ENCODE measurements around the gene OR52J3. TPM values are rescaled to one million over a fixed set of nuclear protein-coding genes. Genes with fewer than 3 reads are reported as not detected.

The OR52J3 gene
- total RNA-seq, 2 experiments from 2014 or later, result not detected

DNA sequence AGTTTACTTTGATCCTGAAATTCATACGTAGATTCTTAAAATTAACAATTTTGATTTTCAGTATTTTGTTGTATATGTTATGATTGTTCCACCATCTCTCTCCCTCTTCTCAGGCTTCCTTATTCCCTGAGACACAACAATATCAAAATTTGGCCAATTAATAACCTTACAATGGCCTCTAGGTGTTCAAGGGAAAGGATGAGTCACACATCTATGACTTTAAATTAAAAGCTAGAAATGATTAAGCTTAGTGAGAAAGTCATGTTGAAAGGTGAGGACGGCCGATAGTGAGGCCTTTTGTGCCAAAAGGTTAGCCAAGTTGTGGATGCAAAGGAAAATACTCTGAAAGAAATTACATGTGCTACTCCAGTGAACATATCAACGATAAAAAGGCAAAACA lies 5.5 kb upstream of the OR52J3 start:
- BruUV-seq (replicated peaks), result no TSS peak
- Histone ChIP-seq H3K4me1 (ENCODE audit: insufficient read depth, low read length, poor library complexity, severe bottlenecking) (no peaks in the 10 kb centered on the region), H2AFZ (ENCODE audit: low read length) (no peak overlapping the region), H3K4me3 (ENCODE audit: low read depth, low read length, poor library complexity, severe bottlenecking) (no peak overlapping the region), H3K4me2 (ENCODE audit: low read length) (no peak overlapping the region), H3K9me3 (ENCODE audit: low read length) (no peaks in the 10 kb centered on the region), H3K79me2 (ENCODE audit: insufficient read depth, low read depth, low read length) (no peaks in the 10 kb centered on the region), H3K27ac (ENCODE audit: low read depth, low read length, poor library complexity, severe bottlenecking) (no peak overlapping the region), H3K36me3 (ENCODE audit: insufficient read depth, low read length) (no peaks in the 10 kb centered on the region), H3K9me2 (ENCODE audit: insufficient read depth, low read length) (no peaks in the 10 kb centered on the region), H4K20me1 (ENCODE audit: insufficient read depth, low read length) (no peaks in the 10 kb centered on the region)
- TF ChIP-seq EZH2phosphoT487 (IDR thresholded peaks at IDR 0.05; ENCODE audit: borderline replicate concordance, low read depth, low read length), result no peak
- TF ChIP-seq, protein P1, sequence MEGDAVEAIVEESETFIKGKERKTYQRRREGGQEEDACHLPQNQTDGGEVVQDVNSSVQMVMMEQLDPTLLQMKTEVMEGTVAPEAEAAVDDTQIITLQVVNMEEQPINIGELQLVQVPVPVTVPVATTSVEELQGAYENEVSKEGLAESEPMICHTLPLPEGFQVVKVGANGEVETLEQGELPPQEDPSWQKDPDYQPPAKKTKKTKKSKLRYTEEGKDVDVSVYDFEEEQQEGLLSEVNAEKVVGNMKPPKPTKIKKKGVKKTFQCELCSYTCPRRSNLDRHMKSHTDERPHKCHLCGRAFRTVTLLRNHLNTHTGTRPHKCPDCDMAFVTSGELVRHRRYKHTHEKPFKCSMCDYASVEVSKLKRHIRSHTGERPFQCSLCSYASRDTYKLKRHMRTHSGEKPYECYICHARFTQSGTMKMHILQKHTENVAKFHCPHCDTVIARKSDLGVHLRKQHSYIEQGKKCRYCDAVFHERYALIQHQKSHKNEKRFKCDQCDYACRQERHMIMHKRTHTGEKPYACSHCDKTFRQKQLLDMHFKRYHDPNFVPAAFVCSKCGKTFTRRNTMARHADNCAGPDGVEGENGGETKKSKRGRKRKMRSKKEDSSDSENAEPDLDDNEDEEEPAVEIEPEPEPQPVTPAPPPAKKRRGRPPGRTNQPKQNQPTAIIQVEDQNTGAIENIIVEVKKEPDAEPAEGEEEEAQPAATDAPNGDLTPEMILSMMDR (conservative IDR thresholded peaks at IDR 0.05; ENCODE audit: low read length), result no peak
- ChIA-PET CTCF (ENCODE audit: unreplicated experiment) (no interaction called here), POLR2A (no interaction called here)
- no peak for DNase-seq (ENCODE audit: low spot score)
- intact Hi-C loops (cut with micrococcal nuclease; ENCODE audit: unreplicated experiment), result no loop called here

DNA sequence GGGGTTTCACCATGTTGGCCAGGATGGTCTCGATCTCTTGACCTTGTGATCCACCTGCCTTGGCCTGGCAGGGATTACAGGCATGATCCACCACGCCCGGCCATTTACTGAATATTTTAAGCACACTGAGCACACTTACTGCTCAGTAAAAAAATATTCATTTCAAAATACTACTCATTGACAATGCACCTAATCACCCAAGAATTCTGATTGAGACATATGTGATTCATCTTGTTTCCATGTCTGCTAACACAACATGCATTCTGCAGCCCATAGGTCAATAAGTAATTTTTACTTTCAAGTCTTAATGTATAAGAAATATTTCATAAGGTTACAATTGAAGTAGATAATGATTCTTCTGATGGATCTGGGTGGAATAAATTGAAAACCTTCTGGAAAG lies 4.2 kb upstream of the OR52J3 start:
- ChIA-PET POLR2A (no interaction called here), CTCF (ENCODE audit: unreplicated experiment) (no interaction called here)
- no TSS peak for BruUV-seq (replicated peaks)

DNA sequence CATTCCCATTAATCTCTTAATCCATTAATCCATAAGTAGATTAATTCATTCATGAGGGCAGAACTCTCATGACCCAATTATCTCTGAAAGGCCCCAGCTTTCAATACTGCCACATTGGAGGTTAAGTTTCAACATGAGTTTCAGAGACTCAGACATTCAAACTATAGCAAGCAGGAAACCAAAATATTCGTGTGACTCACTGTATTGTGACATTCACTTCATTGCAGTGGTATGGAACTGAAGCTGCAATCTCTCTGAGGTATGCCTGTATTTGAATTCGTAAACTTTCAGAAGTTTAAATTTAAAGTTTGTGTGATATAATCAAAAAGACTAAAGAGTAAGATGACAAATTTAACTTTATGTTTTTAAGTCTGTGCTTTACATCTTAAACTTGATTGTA lies 2.9 kb upstream of the OR52J3 start:
- no peak overlapping the region for H3K4me2 ChIP-seq (ENCODE audit: low read length)
- POLR2A ChIA-PET, result no interaction called here
- H2AFZ ChIP-seq (ENCODE audit: low read length), result no peak overlapping the region
- BruUV-seq (replicated peaks), result no TSS peak
- H3K79me2 ChIP-seq (ENCODE audit: insufficient read depth, low read depth, low read length), result no peaks in the 10 kb centered on the region
- TF ChIP-seq, protein P1 (conservative IDR thresholded peaks at IDR 0.05; ENCODE audit: low read length), result no peak
- TF ChIP-seq EZH2phosphoT487 (IDR thresholded peaks at IDR 0.05; ENCODE audit: borderline replicate concordance, low read depth, low read length), result no peak
- no peak overlapping the region for H3K27ac ChIP-seq (ENCODE audit: low read depth, low read length, poor library complexity, severe bottlenecking)
- H3K9me3 ChIP-seq (ENCODE audit: low read length), result no peaks in the 10 kb centered on the region
- no peaks in the 10 kb centered on the region for H3K4me1 ChIP-seq (ENCODE audit: insufficient read depth, low read length, poor library complexity, severe bottlenecking)
- no peak overlapping the region for H3K4me3 ChIP-seq (ENCODE audit: low read depth, low read length, poor library complexity, severe bottlenecking)
- intact Hi-C loops (cut with micrococcal nuclease; ENCODE audit: unreplicated experiment), result no loop called here
- DNase-seq (ENCODE audit: low spot score), result no peak
- no peaks in the 10 kb centered on the region for H3K9me2 ChIP-seq (ENCODE audit: insufficient read depth, low read length)
- H3K36me3 ChIP-seq (ENCODE audit: insufficient read depth, low read length), result no peaks in the 10 kb centered on the region
- CTCF ChIA-PET (ENCODE audit: unreplicated experiment), result no interaction called here
- no peaks in the 10 kb centered on the region for H4K20me1 ChIP-seq (ENCODE audit: insufficient read depth, low read length)

More for the DNA sequence above, 4.2 kb upstream of the OR52J3 start:
- intact Hi-C loops (cut with micrococcal nuclease; ENCODE audit: unreplicated experiment), result no loop called here
- H3K4me1 ChIP-seq (ENCODE audit: insufficient read depth, low read length, poor library complexity, severe bottlenecking), result no peaks in the 10 kb centered on the region
- no peaks in the 10 kb centered on the region for H4K20me1 ChIP-seq (ENCODE audit: insufficient read depth, low read length)
- H3K27ac ChIP-seq (ENCODE audit: low read depth, low read length, poor library complexity, severe bottlenecking), result no peak overlapping the region
- DNase-seq (ENCODE audit: low spot score), result no peak
- H3K9me2 ChIP-seq (ENCODE audit: insufficient read depth, low read length), result no peaks in the 10 kb centered on the region
- H3K79me2 ChIP-seq (ENCODE audit: insufficient read depth, low read depth, low read length), result no peaks in the 10 kb centered on the region
- H3K4me3 ChIP-seq (ENCODE audit: low read depth, low read length, poor library complexity, severe bottlenecking), result no peak overlapping the region
- no peak overlapping the region for H2AFZ ChIP-seq (ENCODE audit: low read length)
- no peaks in the 10 kb centered on the region for H3K36me3 ChIP-seq (ENCODE audit: insufficient read depth, low read length)
- H3K4me2 ChIP-seq (ENCODE audit: low read length), result no peak overlapping the region
- no peaks in the 10 kb centered on the region for H3K9me3 ChIP-seq (ENCODE audit: low read length)
- TF ChIP-seq, protein P1 (conservative IDR thresholded peaks at IDR 0.05; ENCODE audit: low read length), result no peak
- TF ChIP-seq EZH2phosphoT487 (IDR thresholded peaks at IDR 0.05; ENCODE audit: borderline replicate concordance, low read depth, low read length), result no peak
